Neural cell (in vitro differentiated cells): ENCODE results near the gene PRSS33.

Source experiments
- EP300 ChIP-seq: fragments of 450-650 bp; conservative IDR thresholded peaks from 2 replicates; pipeline ENCODE4 v1.6.1; 2014; ENCODE audit warnings: antibody characterized with exemption, mild to moderate bottlenecking, moderate library complexity; ENCODE audit not compliant: poor library complexity, severe bottlenecking
- MXI1 ChIP-seq: fragments of 450-650 bp; conservative IDR thresholded peaks from 2 replicates; pipeline ENCODE4 v1.6.1; 2014; ENCODE audit warnings: antibody characterized with exemption, mild to moderate bottlenecking; ENCODE audit not compliant: poor library complexity, severe bottlenecking
- POLR2AphosphoS5 ChIP-seq: IDR thresholded peaks from 2 replicates; pipeline ENCODE4 v1.6.1; 2012
- RAD21 ChIP-seq: fragments of 450-650 bp; conservative IDR thresholded peaks from 2 replicates; pipeline ENCODE4 v1.6.1; 2014; ENCODE audit warnings: antibody characterized with exemption, mild to moderate bottlenecking, moderate library complexity
- TAF1 ChIP-seq: IDR thresholded peaks from 2 replicates; pipeline ENCODE4 v1.6.1; 2012; ENCODE audit warnings: low read depth
- TF ChIP-seq, protein P1 (sequence below): fragments of 450-650 bp; IDR thresholded peaks from 2 replicates; pipeline ENCODE4 v1.5.1; 2014; ENCODE audit warnings: antibody characterized with exemption, mild to moderate bottlenecking, moderate library complexity; ENCODE audit not compliant: poor library complexity, severe bottlenecking

DNA sequence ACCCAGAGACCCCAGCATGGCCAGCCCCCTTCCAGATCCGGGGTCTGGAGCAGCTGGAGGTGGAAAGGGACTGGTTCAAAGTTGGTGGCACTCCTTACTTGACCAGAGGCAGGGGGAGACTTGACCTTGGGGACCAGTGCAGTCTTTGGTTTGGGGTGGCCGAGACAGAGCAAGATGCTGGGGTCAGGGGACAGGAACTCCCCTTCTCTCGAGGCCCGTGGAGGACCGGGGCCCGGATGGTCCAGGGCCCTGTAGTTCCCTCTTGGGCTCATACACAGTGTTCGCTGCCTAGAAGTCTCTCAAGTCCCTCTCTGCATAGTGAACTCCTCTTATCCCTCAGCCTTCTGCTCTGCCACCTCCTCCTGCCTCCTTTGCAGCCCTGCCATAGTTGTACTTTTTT lies 601 bp upstream of the PRSS33 start:
- TF ChIP-seq, protein P1, sequence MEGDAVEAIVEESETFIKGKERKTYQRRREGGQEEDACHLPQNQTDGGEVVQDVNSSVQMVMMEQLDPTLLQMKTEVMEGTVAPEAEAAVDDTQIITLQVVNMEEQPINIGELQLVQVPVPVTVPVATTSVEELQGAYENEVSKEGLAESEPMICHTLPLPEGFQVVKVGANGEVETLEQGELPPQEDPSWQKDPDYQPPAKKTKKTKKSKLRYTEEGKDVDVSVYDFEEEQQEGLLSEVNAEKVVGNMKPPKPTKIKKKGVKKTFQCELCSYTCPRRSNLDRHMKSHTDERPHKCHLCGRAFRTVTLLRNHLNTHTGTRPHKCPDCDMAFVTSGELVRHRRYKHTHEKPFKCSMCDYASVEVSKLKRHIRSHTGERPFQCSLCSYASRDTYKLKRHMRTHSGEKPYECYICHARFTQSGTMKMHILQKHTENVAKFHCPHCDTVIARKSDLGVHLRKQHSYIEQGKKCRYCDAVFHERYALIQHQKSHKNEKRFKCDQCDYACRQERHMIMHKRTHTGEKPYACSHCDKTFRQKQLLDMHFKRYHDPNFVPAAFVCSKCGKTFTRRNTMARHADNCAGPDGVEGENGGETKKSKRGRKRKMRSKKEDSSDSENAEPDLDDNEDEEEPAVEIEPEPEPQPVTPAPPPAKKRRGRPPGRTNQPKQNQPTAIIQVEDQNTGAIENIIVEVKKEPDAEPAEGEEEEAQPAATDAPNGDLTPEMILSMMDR: no peak
- TF ChIP-seq POLR2AphosphoS5 (no peak), TAF1 (no peak), EP300 (no peak), MXI1 (no peak), RAD21 (no peak)
